MM.1S (cell line): ENCODE data around the gene C19orf25.

Source experiments
- DNase-seq: peaks from one replicate; pipeline ENCODE4 v3.0.0-alpha.2; 2015
- H2AFZ ChIP-seq: fragments of 300-600 bp; sonication (generic); 2 replicates; pipeline ENCODE4 v1.6.0; 2016; ENCODE audit warnings: antibody characterized with exemption, low read length
- H3F3A ChIP-seq: fragments of 300-600 bp; sonication (generic); 2 replicates; pipeline ENCODE4 v1.6.1; 2016; ENCODE audit warnings: mild to moderate bottlenecking, antibody characterized with exemption, low read length, moderate library complexity, mixed read lengths; ENCODE audit not compliant: insufficient read depth
- H3K27ac ChIP-seq: fragments of 300-600 bp; sonication (generic); 2 replicates; pipeline ENCODE4 v1.5.1; 2016; ENCODE audit warnings: mild to moderate bottlenecking, low read length
- H3K27me3 ChIP-seq: fragments of 300-600 bp; sonication (generic); replicated peaks from 2 replicates; pipeline ENCODE4 v1.6.0; 2016; ENCODE audit warnings: low read length; ENCODE audit not compliant: insufficient read depth
- H3K36me3 ChIP-seq: fragments of 300-600 bp; sonication (generic); replicated peaks from 2 replicates; pipeline ENCODE4 v1.6.1; 2016; ENCODE audit warnings: mild to moderate bottlenecking, low read length, mixed read lengths; ENCODE audit not compliant: insufficient read depth
- H3K4me1 ChIP-seq: fragments of 300-600 bp; sonication (generic); 2 replicates; pipeline ENCODE4 v1.6.1; 2016; ENCODE audit warnings: low read length, mixed read lengths
- H3K4me2 ChIP-seq: fragments of 300-600 bp; sonication (generic); 2 replicates; pipeline ENCODE4 v1.6.0; 2016; ENCODE audit warnings: low read depth, low read length
- H3K4me3 ChIP-seq: fragments of 300-600 bp; sonication (generic); 2 replicates; pipeline ENCODE4 v1.5.1; 2016; ENCODE audit warnings: low read length, mixed read lengths
- H3K79me2 ChIP-seq: fragments of 300-600 bp; sonication (generic); 2 replicates; pipeline ENCODE4 v1.6.1; 2016; ENCODE audit warnings: mixed run types, low read length, mixed read lengths
- H3K9ac ChIP-seq: fragments of 300-600 bp; sonication (generic); 2 replicates; pipeline ENCODE4 v1.6.1; 2016; ENCODE audit warnings: low read length, mixed read lengths
- H3K9me2 ChIP-seq: fragments of 300-600 bp; sonication (generic); replicated peaks from 2 replicates; pipeline ENCODE4 v1.6.1; 2016; ENCODE audit warnings: mild to moderate bottlenecking, low read length, mixed read lengths; ENCODE audit not compliant: insufficient read depth
- H3K9me3 ChIP-seq: fragments of 300-600 bp; sonication (generic); replicated peaks from 2 replicates; pipeline ENCODE4 v1.6.1; 2016; ENCODE audit warnings: mild to moderate bottlenecking, low read length, mixed read lengths; ENCODE audit not compliant: insufficient read depth
- H4K20me1 ChIP-seq: fragments of 300-600 bp; sonication (generic); 2 replicates; pipeline ENCODE4 v1.6.1; 2016; ENCODE audit warnings: mild to moderate bottlenecking, low read length, moderate library complexity, mixed read lengths; ENCODE audit not compliant: insufficient read depth
- CTCF ChIP-seq: fragments of 300-600 bp; sonication (generic); IDR thresholded peaks from 2 replicates; pipeline ENCODE4 v1.5.1; 2016; ENCODE audit warnings: antibody characterized with exemption, low read length, mixed read lengths
- EZH2 ChIP-seq: fragments of 300-600 bp; sonication (generic); optimal IDR thresholded peaks from 2 replicates; pipeline ENCODE3; 2017; ENCODE audit warnings: low read depth, mild to moderate bottlenecking, antibody characterized with exemption, low read length, mixed read lengths
- EZH2phosphoT487 ChIP-seq: fragments of 300-600 bp; sonication (generic); IDR thresholded peaks from 2 replicates; pipeline ENCODE4 v1.6.1; 2018; ENCODE audit warnings: antibody characterized with exemption, low read length

Gene C19orf25

GRCh38 chr19:1438933-1439354, 40.1 kb downstream of the C19orf25 start:
- H2AFZ ChIP-seq = no peak overlapping the region
- peaks cover 73% of the 10 kb centered on the region for H3F3A ChIP-seq
- peaks cover 14% of the 10 kb centered on the region for H3K36me3 ChIP-seq
- peaks cover 39% of the 10 kb centered on the region for H3K4me1 ChIP-seq
- peak overlapping the region; percentile 58; the same call in 1 of the 2 replicates for H3K27ac ChIP-seq
- no peaks in the 10 kb centered on the region for H3K9me3 ChIP-seq
- peak overlapping the region; percentile 56 for H3K4me2 ChIP-seq
- DNase-seq = no peak
- no peaks in the 10 kb centered on the region for H3K27me3 ChIP-seq
- TF ChIP-seq EZH2phosphoT487 (no peak), EZH2 (no peak), CTCF (no peak)
- H3K79me2 ChIP-seq = peaks cover 35% of the 10 kb centered on the region
- H3K9me2 ChIP-seq = no peaks in the 10 kb centered on the region
- peak overlapping the region; percentile 78 for H3K4me3 ChIP-seq
- H4K20me1 ChIP-seq = peaks cover 22% of the 10 kb centered on the region
- peak overlapping the region; percentile 93 for H3K9ac ChIP-seq

- Histone ChIP-seq H3K9me3 (no peaks in the 10 kb centered on the region), H2AFZ (peak within 1 kb of the TSS; percentile 20; the same call in 1 of the 2 replicates), H3K4me2 (peak within 1 kb of the TSS; percentile 56), H3K9me2 (no peaks in the 10 kb centered on the region), H3K4me1 (peaks cover 36% of the 10 kb centered on the region), H3K79me2 (peaks cover 42% of the 10 kb centered on the region), H3K27me3 (no peaks in the 10 kb centered on the region), H3K9ac (peak within 1 kb of the TSS; percentile 93), H4K20me1 (peaks cover 22% of the 10 kb centered on the region), H3F3A (peaks cover 67% of the 10 kb centered on the region), H3K27ac (peak within 1 kb of the TSS; percentile 58; the same call in 1 of the 2 replicates), H3K4me3 (peak within 1 kb of the TSS; percentile 78), H3K36me3 (peaks cover 14% of the 10 kb centered on the region)
- DNase-seq = peak; percentile 98
- peak; percentile 98 for TF ChIP-seq CTCF
- TF ChIP-seq EZH2phosphoT487 = no peak
Measured at GRCh38 chr19:1438035-1438932, 40.7 kb downstream of the C19orf25 start, which contains the start of gene RPS15. Gene RPS15, plus strand, starts transcription at chr19:1438396. Its CDS starts 30 bp downstream, at chr19:1438426.

- Histone ChIP-seq H3F3A (peaks cover 60% of the 10 kb centered on the region), H3K9ac (no peak overlapping the region), H3K9me2 (no peaks in the 10 kb centered on the region), H3K4me3 (no peak overlapping the region; the same call in 1 of the 2 replicates), H3K36me3 (peaks cover 14% of the 10 kb centered on the region), H3K4me2 (peak overlapping the region; percentile 49), H2AFZ (no peak overlapping the region), H3K27ac (no peak overlapping the region), H3K4me1 (peaks cover 31% of the 10 kb centered on the region), H3K79me2 (peaks cover 48% of the 10 kb centered on the region), H3K27me3 (no peaks in the 10 kb centered on the region), H4K20me1 (peaks cover 22% of the 10 kb centered on the region), H3K9me3 (no peaks in the 10 kb centered on the region)
- TF ChIP-seq EZH2phosphoT487 (no peak), EZH2 (no peak), CTCF (no peak)
- DNase-seq = no peak
Measured at GRCh38 chr19:1437609-1438008, 41.4 kb downstream of the C19orf25 start.
